HG03066 (cell line): ENCODE measurements around the gene WIPF1.

ENCODE experiments used
- ATAC-seq: cut with Tn5 transposase; IDR thresholded peaks from one replicate; pipeline ENCODE4 v1.9.1; 2021; ENCODE audit warnings: low read depth; ENCODE audit not compliant: unreplicated experiment

WIPF1 gene

DNA sequence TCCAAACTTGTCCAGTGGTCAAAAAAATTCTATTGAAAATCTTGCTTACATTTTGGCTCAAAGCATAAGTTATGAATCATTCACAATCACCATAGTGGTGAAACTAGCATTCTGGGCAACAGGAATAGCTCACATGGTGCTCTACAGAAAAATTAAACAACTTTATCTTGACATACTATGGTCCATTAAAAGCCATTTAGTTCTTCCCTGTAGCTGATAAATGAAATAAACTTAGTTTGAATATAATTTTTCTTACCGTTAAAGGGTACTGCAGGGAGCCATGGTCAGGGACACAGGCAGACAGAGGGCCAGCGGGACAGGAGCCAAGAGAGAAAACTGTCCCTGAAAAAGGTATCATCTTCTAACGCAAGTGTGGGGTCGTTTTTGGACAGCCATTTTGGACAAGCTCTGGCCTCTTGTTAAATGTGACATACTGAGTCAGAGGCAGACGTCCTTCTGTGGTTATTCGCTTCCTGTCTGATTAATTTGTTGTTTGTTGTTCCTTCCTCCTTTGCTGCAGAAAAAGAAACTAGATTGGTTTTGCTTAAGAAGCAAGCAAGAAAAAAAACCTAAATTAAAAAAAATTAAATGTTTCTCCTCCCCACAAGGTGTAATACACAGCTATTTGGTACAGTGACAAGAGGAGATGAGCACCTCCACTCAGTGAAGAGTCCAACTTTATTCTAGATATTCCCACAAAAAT, at the start of gene WIPF1:
WIPF1 (minus strand) TSS at position 460 of the 703 bp plus-strand sequence. CDS start 12,231 bp downstream, outside the sequence.
- ATAC-seq = peak; percentile 39

DNA sequence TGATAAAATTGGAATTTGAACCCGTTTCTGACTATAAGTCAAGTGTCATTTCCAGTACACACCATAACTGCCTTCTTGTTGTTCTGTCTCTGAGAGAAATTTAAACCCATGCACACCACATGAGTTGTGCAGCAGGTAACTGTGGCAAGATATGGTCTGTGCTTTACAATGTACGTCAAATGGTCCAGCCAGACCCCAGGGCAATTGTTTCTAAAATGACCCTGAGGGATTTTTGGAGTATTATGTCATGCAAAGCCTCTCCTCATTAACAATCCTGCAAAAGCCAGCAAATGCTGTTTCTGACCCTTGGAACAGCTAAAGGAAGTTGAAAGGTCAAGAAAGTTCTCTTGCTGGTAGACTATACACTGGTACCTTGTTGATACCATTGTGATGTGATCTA, 47.7 kb upstream of the WIPF1 start:
- no peak for ATAC-seq

DNA sequence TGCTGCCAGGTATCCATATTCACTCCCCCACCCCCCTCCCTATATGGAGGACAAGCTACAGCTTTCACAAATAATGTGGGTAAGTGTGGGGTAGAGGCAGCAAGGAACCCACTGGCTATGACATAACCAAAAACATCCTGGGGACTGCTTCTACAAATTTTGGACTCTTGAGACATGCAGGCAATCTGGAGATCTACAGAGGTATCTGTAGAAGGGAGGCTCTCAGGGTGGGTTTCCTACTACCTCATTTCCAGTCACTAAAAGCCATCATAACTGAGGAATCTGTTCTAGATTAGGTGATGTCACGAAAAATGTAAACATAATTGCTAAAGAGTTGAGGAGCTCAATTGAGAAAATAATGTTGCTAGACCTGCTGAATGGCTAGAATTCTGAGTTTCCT, 46.8 kb upstream of the WIPF1 start:
- ATAC-seq = no peak

DNA sequence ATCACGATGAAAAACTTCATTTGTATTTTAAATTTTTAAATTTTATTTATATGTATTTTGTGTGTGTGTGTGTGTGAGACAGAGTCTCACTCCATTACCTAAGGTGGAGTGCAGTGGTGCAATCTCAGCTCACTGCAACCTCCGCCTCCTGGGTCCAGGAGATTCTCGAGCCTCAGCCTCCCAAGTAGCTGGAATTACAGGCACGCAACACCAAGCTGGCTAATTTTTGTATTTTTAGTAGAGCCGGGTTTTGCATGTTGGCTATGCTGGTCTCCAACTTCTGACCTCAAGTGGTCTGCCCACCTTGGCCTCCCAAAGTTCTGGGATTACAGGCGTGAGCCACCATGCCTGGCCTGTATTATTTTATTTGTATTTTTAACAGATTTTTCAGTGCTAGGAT, 45.8 kb upstream of the WIPF1 start:
- ATAC-seq = no peak

DNA sequence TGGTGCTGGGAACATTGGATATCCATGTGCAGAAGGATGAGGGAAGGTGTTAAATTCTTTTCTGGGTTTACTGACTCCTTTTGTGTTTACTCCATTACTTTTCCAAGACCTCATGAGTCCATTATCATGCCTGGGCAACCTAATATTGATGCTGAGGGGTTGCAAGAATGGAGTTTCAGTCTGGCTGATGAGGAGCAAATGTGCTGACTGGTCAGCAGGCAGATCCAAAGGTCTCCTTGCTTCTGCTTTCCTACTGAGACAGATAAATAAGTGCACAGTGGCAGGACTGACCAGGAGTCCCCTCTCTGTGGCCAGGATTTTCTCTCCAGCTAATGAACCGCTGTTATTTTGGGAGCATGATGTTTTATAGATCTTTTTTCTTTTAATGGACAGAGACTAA, 43.6 kb upstream of the WIPF1 start:
- ATAC-seq = no peak

DNA sequence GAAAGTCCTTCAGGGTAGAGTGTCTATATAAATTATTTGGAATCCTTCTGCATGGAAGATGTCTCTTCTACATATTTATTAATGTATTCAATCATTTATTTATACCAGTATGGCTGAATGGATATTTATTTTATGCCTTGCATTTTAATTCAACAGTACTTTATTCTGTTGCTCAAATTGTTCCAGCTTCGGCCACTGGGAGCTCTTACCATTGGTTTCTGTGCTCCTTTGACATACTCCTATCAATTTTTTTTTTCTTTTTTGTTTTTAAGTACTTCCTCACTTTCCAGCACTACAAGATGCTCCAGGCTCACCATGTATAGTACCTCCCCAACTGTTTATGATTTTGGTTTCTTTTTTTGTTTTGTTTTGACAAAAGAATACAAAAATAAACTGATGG, 39.4 kb upstream of the WIPF1 start:
- no peak for ATAC-seq

DNA sequence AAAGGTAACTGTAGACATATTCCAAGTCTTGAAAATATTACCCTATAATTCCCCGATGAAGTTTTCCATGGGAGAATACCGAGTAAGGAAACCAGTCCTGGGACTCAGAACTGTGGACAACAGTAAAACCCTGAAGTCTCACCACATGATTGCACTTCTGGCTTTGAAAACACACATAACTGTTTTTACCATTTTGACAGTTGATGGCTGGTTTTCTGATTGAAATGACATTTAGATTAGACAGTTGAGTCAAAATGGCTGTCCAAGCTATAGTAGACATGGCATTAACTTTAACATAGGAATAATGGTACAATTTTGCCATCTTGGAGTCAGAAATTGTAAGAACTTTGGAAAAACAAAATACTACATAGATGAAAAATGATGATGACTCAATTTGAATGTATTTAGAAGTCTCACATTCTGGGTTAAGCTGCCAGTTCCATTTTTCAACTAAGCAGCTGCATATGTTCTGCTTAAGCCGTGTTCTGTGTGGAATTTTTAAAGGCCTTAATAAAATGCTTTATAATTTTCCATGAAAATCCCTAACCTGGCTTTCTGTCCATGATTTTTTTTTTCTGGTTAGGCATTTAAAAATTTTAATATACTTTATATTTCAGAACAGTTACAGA, 38.3 kb upstream of the WIPF1 start:
- no peak for ATAC-seq

DNA sequence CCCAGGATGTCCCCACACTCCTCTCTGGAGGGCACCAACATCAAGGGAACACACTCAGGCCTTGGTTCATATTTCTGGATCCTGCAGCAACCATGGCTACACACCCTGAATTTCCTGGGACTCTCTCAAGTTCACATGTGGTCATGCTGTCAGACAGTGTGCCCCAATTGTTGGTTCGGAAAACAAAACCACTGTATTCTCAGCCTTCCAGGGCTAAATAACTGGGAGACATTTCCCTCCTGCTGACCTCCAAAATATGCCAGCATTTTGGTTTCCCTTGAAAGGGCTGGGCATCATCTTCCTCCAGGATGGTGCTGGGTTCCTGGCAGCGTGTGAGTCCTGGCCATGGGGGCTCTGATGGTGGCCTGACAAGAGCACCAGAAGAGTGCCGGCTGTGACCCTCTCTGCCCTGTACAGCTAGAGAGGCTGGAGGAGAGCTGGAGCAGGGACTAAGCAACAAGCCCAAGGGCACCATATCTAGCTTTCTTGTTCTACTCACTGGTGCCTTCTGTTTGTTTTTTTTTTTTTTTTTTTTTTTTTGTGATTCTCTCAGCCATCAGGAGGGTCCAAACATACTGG, 37.5 kb upstream of the WIPF1 start:
- peak; percentile 1 for ATAC-seq

DNA sequence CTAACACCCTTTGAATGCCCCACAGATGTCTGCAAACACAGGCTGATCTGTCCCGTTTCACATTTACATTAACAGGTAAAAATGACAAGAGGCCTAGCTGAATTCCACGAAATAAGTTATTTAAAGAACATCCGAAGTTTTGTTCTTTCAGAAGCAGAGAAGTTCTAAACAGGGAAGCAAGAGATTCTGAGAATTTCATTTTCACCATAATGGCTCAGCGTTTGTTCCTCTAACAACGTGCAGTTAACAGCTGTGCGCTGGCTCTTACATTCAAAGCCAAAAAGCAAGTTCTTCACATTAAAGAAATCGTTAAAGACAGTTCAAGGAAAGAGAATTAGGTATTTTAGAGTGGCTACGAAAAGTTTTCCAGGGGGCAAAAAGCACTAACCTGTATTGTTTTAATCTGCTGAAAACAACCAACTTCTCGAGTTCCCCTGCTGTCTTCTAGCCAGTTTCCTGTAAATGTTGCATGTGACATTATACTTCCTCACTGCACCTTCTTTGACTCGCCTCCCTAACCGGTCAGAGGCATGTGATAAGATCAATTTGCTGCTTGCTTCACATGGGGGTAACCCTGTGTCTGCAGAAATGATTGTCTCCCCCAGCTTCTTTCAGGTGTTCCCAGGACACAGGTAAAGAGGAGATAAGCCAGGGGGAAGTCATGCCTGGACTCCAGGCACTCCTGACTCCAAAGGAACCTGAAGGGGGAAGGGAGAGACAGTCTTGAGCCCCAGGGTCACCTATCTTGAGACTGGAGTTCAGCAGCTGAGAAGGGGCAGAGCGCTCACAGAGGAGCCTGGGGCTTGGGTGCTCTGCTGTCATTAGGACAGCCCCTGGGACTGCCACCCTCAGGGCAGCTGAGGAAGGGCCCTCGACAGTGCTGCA, 36.8 kb upstream of the WIPF1 start:
- peak; percentile 60 for ATAC-seq

DNA sequence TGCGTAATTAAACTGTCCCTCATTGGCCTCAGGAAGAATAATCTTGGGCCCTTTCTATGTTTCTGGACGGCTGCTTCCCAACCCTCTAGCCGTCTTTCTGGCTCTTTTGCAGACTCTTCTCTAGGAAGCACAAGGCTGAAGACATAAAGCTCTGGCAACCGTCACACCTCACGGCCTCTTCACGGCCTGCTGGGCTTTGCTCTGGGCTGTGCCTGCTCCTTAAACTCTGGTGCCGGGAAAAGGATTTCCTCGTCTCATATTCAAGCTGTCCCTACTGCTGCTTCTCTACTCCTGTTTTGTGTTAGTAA, 36.0 kb upstream of the WIPF1 start:
- no peak for ATAC-seq

DNA sequence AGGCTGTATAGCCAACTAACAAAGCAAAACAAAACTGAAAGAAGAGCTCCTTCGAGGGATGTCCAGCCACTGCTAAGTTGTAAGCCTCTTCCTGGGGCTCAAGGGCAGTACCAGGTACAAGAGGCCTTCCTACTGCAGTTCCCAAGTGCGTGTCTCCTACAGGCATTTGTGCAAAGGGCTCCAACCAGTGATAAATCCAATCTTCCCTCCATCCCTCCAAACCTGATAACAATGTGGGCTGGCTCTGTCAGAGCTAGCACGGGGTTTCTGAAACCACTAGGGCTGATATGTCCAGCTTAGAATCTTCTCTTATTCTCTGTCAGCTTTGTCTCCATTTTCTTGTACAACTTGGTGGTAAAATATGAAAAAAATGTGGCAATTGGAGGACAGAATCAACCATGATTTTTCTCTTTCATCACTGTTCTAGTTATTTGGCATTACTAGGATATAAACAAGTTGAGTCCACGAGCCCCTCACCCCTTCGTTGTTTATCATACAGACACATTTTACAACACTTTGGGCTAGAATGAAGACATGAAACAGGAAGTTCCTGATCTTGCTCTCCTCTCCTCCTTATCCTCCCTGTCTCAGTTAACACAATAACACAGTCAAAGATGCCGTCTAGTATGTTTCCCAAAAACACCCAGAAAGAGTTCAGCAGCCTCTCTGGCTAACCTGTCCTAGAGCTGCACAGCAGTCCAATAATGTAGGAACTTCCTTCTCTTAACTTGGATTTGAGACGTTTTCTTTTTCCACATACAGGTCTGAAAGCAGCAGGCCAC, 35.4 kb upstream of the WIPF1 start:
- ATAC-seq = no peak

GRCh38 chr2:174631009-174631981, 33.7 kb upstream of the WIPF1 start:
- ATAC-seq = no peak

- no peak for ATAC-seq
Observed at GRCh38 chr2:174630107-174630506, 32.5 kb upstream of the WIPF1 start.

GRCh38 chr2:174629506-174629905, 31.9 kb upstream of the WIPF1 start:
- no peak for ATAC-seq

DNA sequence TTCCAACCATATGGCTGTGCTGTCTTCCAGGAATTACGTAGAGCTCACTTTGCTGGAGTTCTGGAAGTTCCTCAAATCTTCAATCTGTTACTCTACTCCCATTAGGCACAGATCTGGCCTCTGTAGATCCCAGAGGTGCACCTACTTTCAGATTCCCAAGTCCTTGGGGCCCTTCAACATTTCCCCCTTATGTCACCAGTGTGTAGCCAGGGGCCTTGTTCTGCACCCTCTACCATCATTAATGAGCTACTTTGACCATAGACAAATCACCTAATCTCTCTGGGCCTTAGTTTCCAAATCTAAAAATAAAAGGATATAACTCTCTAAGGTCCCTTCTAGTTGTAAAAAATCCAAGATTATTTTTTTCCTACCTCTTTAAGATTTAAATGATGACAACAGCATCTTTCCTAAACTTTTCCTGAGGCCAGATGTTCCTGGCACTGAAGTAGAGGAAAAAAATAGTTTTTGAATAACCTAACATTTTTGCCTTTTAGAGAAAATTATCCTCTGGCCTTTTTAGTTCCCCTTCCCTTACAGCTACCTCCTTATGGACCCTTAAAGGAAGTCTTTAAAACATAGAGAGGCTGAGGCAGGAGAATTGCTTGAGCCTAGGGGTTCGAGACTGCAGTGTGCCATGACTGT, 31.0 kb upstream of the WIPF1 start:
- ATAC-seq = no peak

DNA sequence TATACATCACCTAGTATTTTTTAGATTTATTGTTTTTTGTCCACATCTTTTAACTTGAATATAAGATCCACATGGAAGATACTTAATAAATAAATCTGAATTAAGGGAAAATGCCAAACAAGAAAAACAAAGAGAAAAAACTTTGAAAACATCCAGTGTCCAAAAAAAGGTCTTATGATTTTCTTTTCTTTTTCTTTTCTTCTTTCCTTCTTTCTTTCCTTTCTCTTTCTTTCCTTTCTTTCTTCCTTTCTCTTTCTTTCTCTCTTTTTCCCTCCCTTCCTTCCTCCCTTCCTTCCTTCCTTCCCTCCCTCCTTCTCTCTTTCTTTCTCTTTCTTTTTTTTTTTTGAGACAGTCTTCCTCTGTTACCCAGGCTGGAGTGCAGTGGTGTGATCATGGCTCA, 29.6 kb upstream of the WIPF1 start:
- ATAC-seq = no peak

DNA sequence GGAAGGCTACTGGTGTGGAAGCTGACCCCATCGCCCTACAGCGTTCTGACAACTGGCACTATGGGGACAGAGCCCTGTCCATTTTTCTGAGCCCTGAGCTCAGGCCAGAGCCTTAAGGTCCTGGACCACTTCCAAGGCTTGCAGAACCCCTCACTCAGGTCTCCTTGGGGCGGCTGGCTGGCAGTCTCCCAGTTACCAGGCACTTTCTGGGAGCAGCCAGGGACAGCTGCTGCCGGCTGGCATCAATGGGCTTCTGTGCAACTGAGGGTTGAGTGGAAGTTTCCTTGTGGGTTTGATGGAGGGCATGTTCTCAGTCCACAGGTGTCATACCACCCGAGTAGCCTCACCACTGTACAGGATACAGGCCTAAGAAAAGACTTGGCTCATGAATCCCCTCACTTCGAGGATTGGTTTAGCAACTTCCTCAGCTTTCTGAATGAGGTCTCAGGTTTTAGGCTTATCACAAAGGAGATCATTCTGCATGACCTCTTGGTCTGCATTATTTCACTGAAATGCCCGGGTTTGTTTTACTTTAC, 27.4 kb upstream of the WIPF1 start:
- no peak for ATAC-seq

DNA sequence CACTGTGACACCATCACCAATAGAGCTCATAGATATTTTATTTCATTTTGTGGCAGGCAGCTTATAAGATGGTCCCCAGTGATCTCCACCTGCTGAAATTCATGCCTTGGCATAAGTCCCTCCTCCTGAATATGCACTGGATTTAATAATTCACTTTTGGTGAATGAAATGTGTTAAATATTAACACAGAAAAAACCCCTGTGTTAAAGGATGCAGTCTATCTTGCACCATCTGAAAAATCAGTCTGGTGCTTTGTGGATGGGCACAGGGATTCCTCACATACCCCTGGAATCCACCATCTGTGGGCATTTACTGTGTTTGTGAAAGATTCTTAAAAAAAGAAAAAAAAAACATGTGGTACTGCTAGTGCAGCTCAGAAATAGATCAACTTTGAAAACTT, 26.1 kb upstream of the WIPF1 start:
- no peak for ATAC-seq
